Stimulated activated CD8-positive, alpha-beta memory T cell treated with anti-CD3 and anti-CD28 coated beads, Interleukin-12 subunit alpha, Interleukin-12 subunit beta, amount 100 ng/mL, for 24 hours (primary cell): ENCODE data around the gene VPS4A.

Source experiments
- DNase-seq: peaks from one replicate; pipeline ENCODE4 v3.0.0-alpha.2; 2020; ENCODE audit errors: extremely low read depth

VPS4A gene

GRCh38 chr16:69365901-69366300 lies 54.8 kb downstream of the VPS4A start:
- no peak for DNase-seq

- no peak for DNase-seq
Observed at GRCh38 chr16:69366431-69366830, 55.3 kb downstream of the VPS4A start.

GRCh38 chr16:69367980-69368379 lies 56.8 kb downstream of the VPS4A start:
- DNase-seq, result no peak

GRCh38 chr16:69368866-69369265 lies 57.7 kb downstream of the VPS4A start:
- DNase-seq, result no peak

DNA sequence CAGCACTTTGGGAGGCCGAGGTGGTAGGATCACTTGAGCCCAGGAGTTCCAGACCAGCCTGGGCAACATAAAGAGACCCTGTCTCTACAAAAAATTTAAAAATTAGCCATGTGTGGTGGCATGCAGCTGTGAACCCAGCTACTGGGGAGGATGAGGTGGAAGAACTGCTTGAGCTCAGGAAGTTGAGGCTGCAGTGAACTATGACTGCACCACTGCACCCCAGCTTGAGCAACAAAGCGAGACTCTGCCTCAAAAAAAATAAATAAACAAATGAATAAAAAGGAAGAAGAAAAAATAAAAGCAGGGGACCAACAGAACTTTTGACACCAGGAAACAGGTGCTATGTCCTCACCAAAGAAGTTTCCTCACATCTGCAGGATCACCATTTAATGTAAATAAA lies 60.4 kb downstream of the VPS4A start:
- no peak for DNase-seq

GRCh38 chr16:69373019-69373418 lies 61.9 kb downstream of the VPS4A start:
- DNase-seq, result no peak
